Activated T-cell treated with anti-CD3 and anti-CD28 coated beads for 1 hour (primary cell): Measurements from ENCODE around the gene PALLD.

Experiments used
- DNase-seq: peaks from one replicate; pipeline ENCODE4 v3.0.0-alpha.2; 2020; ENCODE audit warnings: low read depth

Gene PALLD

DNA sequence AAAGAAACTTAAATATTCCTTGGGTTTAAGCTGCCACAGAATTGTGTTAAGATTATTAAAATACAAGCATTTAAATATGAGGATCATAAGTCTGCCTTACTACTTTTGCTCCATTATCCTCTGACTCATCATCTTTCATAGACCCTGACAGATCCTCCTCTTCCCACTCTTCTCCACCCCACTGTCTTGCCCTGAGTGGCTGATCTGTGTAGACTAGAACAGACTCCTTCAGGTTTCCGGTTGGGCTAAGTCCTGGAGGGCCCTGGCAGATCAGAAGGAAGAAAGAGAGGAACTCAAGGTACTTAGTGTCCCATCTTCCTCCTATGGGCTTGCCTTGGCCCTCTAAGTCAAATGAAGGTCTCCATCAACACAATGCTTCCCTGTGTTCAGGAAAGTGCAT lies 30.7 kb downstream of the PALLD start:
- no peak for DNase-seq

- no peak for DNase-seq
These were observed 31.5 kb downstream of the PALLD start for GRCh38 chr4:168528131-168528949.

DNA sequence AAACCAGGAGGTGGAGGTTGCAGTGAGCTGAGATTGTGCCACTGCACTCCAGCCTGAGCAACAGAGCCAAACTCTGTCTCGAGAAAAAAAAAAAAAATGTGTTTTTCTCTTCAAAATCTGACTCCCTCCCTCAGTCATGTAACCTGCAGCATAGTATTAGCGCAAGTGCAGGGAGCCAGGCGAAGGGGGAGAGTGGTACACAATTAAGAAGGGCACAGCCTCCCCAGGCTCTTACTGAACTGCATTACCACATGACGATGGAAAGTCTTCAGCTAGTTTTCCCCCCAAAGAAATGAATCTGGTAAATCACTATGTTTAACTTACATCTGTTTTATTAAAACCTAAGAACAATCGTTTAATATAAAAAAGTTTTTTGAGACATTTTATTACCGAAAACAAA lies 32.4 kb downstream of the PALLD start:
- no peak for DNase-seq

- no peak for DNase-seq
These were observed 34.5 kb downstream of the PALLD start for GRCh38 chr4:168531305-168531704.

- DNase-seq: no peak
These were observed 37.7 kb downstream of the PALLD start for GRCh38 chr4:168534535-168534934.

DNA sequence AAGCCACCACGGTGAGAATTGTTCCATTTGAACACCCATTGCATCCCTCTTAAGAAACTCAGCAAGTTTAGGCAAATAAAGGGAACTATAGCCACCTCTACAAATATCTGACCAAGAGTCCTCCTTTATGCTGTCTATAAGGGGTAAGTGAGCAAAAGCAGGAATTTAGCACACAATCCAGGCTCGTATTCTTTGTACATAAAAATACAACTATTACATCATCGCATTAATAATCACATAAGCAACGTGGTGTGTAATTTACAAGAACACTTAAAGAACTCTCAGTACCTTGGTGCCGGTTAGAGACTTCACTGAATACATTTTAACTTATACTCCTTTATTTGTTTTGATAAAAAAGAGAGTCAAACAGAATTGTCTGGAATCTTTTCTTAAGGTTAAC lies 38.8 kb downstream of the PALLD start:
- DNase-seq: no peak

DNA sequence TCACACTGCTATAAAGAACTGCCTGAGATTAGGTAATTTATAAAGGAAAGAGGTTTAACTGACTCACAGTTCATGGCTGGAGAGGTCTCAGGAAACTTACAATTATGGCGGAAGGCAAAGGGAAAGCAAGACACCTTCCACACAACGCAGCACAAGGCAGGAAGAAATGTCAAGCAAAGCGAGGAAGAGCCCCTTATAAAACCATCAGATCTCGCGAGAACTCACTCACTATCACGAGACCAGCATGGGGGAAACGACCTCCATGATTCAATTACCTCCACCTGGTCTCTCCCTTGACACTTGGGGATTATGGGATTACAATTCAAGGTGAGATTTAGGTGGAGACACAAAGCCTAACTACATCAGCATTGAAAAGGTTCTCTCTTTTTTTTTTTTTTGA lies 39.6 kb downstream of the PALLD start:
- DNase-seq: no peak

GRCh38 chr4:168537086-168537485 lies 40.2 kb downstream of the PALLD start:
- no peak for DNase-seq

DNA sequence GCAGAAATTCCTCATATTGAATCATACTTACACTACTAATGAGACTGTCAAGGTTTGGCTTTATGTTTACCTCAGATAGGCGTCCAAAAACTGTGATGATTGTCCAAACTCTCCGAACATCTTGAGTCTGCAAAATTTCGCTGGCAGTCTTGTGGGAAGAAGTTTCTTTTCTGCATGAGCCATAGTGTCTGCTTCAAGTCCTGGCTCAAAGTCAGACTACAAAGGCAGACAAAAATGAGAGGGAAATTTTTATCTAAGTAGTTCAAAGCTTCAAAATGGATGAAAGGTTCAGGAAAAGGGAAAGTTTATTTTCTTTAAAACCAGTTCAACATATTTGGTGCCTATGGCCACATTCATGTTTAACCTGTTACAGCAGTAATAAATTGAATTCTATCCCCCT lies 40.7 kb downstream of the PALLD start:
- no peak for DNase-seq

DNA sequence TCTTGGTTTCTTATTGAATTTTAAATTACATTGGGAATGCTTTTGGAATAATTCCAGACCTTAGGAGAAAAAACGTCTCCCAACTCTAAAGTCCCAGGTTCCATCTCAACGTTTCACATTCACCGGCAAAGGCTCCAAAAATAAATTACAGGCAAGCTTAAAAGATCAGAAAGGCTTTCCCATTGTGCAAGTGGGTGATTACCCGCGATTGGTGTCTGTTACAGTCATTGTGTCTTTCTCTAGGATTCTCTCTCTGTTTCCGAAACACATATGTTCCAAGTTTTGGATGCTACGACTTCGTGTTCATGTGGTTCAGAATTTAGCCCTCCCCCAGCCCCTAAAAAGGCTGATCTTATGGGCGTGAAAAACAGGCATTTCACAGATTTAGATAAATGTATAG lies 41.8 kb downstream of the PALLD start:
- DNase-seq: no peak

- no peak for DNase-seq
These were observed 43.2 kb downstream of the PALLD start for GRCh38 chr4:168540086-168540485.

DNA sequence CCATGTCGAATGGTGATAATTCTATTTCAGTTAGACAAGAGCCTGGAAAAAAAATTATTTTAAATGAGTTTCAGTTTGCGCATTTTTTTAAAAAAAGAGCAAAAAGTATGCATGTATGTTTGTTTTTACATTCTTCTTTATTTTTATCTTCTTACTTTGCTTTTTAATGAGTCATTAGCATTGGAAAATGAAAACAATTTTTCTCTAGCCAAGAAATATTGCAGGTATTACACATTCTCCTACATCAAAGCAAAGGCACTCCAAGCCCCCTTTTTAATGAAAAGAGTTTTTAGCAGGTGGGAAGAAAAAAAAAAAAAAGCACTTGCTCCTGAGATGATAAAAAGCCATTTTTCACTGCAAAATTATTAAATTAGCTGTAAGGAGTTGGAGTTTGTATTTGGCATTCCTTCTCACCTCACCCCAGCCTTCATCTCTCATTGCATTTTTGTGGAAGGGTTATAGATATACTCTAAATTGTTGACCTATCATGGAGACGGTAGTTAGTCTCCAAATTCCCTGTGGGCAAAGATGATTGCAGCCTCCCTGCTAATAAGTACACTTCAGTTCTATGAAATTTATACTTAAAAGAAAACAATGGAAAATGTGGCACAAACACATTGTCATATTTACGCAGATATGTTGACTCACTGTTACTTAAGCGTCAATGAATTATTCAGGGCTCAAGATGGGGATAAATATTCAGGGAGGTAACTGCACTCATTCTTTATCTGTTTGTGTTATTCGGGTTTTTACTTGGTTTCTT lies 43.8 kb downstream of the PALLD start:
- no peak for DNase-seq

GRCh38 chr4:168541266-168541953 lies 44.6 kb downstream of the PALLD start:
- DNase-seq: no peak

DNA sequence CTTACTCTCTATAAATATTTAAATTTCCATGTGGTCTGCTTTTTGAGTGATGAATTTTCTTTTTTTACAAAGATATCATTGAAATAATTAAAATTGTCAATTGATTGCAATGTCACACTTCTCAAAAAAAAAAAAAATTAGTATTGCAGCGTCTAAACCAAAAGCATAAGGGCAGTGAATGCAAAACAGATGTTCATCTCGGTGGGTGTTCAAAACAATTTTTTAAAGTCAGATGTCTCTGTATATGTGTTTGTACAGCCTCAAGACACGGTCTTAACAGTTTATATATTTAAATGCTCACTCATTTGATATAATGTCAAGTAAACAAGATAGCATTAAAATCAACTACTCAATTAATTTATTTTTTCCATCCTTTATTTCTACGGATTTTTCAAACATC lies 52.3 kb downstream of the PALLD start:
- no peak for DNase-seq

DNA sequence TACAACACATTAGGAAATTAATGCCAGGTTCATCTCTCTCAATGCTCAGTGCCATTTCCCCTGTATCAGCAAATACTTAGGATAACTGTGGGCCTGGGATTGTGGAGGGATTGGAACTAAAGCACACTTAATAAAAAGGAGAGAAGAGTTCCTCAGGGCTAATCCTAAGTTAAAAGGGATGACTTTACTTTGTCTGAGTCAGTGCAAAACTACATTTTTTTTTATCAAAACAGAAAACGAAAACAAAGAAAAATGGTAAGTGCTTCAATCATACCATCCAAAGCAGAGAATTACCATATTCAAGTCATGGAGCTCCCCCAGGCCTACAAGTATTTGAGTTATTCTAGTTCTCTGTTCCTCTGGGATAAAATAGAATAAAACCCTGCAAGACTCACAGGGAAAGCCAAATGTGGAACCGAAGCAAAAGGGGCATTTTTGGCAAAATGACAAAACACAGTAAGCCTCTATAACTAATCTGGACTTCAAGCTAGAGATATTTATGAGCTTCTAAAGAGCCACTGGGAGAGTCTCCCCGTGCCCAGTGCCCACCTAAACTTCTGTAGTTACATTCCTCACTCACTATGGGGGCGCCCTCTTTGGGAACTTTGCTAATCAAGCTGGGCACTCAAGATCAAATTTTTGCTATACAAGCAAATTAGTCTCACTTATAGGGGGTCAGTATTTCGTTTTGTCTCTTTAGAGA lies 53.4 kb downstream of the PALLD start:
- no peak for DNase-seq

GRCh38 chr4:168551211-168551610 lies 54.4 kb downstream of the PALLD start:
- no peak for DNase-seq

- no peak for DNase-seq
These were observed 55.3 kb downstream of the PALLD start for GRCh38 chr4:168551945-168552695.

- no peak for DNase-seq
These were observed 57.0 kb downstream of the PALLD start for GRCh38 chr4:168553714-168554370.

DNA sequence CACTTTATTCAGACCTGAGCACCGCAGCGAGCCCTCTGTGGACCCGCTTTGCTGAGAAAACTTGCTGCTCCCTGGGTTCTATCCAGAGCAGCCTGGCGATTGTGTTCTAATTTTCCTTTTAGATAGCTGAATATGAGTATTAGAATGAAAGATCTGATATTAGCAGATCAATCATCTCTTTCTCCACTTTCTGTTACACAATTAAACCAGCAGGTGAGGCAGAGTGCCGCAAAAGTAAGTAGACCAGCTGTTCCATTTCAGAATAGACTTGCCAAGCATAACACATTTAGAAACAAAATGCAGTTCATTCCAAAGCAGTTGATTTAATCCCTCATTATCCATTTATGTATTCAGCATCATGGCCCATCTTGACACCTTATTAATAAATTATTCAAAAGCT lies 58.6 kb downstream of the PALLD start:
- DNase-seq: no peak

DNA sequence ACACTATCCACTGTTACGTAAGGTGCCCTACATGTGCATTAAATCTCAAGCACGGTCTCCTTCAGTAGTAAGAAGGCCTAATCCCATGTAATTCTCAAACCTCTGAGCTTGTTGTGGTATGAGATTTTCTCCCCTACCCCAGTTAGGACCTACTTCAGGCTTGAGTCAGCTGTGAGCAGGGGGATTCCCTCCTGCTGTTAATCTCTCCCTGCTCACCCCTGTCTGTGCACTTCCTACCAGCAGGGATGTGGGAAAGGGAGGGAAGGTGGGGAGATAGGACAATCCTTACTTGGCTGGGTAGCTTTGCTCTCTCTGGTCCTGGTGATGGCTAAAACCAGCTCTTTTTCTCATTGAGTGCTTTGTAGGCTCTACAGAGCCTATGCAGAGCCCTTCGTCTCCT lies 60.8 kb downstream of the PALLD start:
- no peak for DNase-seq

DNA sequence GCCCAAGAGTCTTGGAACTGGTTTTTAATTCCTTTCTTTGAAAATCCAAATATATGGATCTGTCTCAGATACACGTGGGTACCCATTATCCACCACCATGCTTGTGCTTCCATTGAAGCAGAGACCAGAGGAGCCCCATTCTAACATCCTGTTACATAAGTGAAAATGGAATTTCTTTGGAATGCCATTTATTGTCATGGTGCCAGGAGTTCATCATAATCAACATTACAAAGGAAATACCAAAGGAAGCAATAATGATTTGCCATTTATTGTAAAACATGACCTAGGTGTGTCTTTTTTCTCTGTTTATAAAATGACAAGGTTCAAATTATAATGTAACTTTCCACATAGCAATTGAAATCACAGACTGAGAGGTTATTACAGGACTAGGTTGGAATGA lies 61.7 kb downstream of the PALLD start:
- no peak for DNase-seq
